Skeletal muscle tissue (tissue), 4 donors: ENCODE measurements around the gene TOR4A. TPM values are rescaled to one million over a fixed set of nuclear protein-coding genes. Genes with fewer than 3 reads are reported as not detected.

Experiments
- H3K27ac ChIP-seq: one replicate; pipeline ENCODE4 v1.7.0; 2013; ENCODE audit warnings: mild to moderate bottlenecking, low read depth, low read length, inconsistent platforms
- H3K27me3 ChIP-seq, 3 donors: one replicate each; pipeline ENCODE4 v1.7.0; 2013; ENCODE audit warnings: low read length in 3 of 3; ENCODE audit not compliant: control insufficient read depth in 3 of 3, insufficient read depth in 3 of 3
- H3K36me3 ChIP-seq, 3 donors: one replicate each; pipeline ENCODE4 v1.7.0; 2013; ENCODE audit warnings: low read length in 3 of 3; ENCODE audit not compliant: control insufficient read depth in 3 of 3, insufficient read depth in 3 of 3
- H3K4me1 ChIP-seq, 3 donors: one replicate each; pipeline ENCODE4 v1.7.0; 2013; ENCODE audit warnings: low read length in 3 of 3, mild to moderate bottlenecking in 3 of 3; ENCODE audit not compliant: control insufficient read depth in 3 of 3, insufficient read depth in 3 of 3
- H3K4me3 ChIP-seq, 3 donors: one replicate each; pipeline ENCODE4 v1.7.0; 2013; ENCODE audit warnings: low read length in 3 of 3
- H3K9ac ChIP-seq, 3 donors: one replicate each; pipeline ENCODE4 v1.7.0; 2013; ENCODE audit warnings: low read length in 3 of 3, mild to moderate bottlenecking in 3 of 3, moderate library complexity in 2 of 3, low read depth in 1 of 3
- H3K9me3 ChIP-seq, 3 donors: one replicate each; pipeline ENCODE4 v1.7.0; 2013; ENCODE audit warnings: low read length in 3 of 3; ENCODE audit not compliant: control insufficient read depth in 3 of 3
- total RNA-seq: library from RNA; depleted of rRNA; stranded (reverse); fragments of >200 nt; gene quantifications from one replicate; pipeline ENCODE4 v1.2.3, GENCODE V29; 2014
- donor health status: Osteomylitis.

Gene TOR4A
- total RNA-seq, 1 donor from 2014 or later, result 2.1 TPM

DNA sequence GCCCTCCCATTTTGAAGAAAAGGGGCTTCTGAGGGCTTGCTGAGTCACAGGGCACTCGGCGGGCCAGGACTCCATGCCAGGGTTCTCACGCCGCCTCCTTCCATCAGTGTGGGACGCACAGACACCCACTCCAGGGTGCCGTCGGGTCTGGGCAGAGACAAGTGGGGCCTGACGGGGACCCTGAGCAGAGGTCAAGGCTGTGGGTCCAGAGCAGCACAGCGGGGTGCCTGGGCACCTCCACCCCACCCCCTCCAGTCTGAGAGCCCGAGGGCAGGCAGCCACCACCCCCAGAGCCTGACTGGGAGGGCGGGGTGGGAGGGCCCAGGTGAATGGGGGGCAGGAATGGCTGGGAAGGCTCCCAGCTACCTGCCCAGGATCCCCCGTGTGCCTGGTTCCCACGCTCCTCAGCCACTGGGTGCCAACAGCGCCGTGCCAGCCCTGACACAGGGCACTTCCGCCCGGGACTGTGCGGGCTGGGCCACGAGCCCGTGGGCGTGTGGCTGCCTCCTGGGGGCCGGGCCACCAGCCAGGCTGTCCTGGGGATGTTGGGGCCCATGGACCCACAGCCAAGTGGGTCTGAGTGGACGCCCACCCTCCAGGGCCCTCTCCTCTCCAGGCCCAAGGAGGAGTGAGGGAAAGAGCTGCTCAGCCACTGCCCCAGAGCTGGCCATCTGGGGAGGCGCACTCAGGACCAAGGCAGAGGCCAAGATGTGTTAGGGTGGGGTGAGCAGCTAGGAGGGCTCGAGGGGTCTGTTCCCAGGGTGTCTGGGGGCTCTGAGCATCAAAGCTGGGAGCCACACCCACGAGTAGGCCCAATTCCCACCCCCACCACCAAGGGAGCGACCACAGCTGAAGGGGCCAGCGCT lies 34.7 kb downstream of the TOR4A start:
- Histone ChIP-seq H3K36me3 (no peaks in the 10 kb centered on the region), H3K4me1 (peaks cover 10 to 13% (median 12%) of the 10 kb centered on the region in 3 donors), H3K4me3 (no peak overlapping the region), H3K9me3 (no peaks in the 10 kb centered on the region), H3K9ac (no peak overlapping the region), H3K27ac (no peak overlapping the region), H3K27me3 (peaks cover 19 to 48% (median 28%) of the 10 kb centered on the region in 3 donors)

DNA sequence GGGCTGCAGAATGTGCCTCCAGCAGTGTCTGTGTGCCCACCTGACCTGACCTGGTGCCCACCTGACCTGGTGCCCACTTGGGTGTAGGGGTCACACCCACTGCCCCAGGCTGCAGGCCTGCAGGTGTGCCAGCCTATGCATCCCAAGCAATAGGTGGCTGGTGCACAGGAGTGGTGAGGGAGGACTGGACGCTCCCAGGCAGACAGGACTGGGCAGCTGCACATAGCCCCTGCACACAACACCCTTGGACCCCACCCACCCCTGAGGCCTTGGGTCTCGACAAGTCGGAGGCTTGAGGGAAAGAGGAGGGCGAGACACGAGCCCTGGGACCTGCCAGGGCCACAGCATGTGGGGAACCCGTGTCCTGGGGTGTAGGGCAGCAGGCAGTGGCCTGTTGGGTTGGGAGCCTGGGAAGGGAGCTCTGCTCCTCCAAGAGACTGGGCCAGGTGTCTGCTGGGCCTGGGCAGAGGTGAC lies 35.4 kb downstream of the TOR4A start:
- Histone ChIP-seq H3K4me3 (no peak overlapping the region), H3K36me3 (no peaks in the 10 kb centered on the region), H3K27ac (no peak overlapping the region), H3K27me3 (peaks cover 20 to 50% (median 29%) of the 10 kb centered on the region in 3 donors), H3K4me1 (peaks cover 8 to 12% (median 11%) of the 10 kb centered on the region in 3 donors), H3K9ac (no peak overlapping the region), H3K9me3 (no peaks in the 10 kb centered on the region)

DNA sequence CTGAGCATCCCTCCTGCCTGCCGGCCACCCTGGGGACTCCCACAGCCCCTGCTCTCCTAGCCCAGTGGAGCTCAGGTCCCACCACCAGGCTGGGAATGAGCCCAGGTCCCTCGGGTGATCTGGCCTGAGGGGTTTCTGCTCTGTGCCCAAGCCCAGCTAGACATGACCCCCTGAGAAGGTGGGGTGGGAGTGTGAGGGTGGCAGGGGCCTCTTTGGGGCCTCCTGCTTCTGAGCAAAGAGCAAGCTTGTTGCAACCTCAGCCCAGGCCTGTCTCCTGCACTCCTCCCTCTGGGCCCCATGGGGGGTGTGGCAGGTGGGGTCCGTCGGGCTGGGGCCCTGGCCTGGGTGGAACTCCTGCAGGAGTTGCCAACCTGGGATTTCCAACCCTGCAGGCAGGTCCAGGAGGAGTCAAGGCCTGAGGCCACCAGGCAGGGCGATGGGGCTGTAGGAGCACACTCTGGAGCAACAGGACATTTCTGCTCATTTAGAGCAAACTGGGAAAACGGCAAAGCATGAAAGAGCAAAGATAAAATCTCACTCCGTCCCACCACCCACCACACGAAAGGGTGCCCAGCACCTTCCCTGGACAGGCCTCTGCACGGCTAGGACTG lies 35.9 kb downstream of the TOR4A start:
- no peak overlapping the region for H3K9ac ChIP-seq
- no peaks in the 10 kb centered on the region for H3K36me3 ChIP-seq
- H3K27me3 ChIP-seq, result peaks cover 20 to 46% (median 27%) of the 10 kb centered on the region in 3 donors
- peaks cover 8 to 12% (median 11%) of the 10 kb centered on the region in 3 donors for H3K4me1 ChIP-seq
- no peaks in the 10 kb centered on the region for H3K9me3 ChIP-seq
- no peak overlapping the region for H3K27ac ChIP-seq
- H3K4me3 ChIP-seq, result no peak overlapping the region

DNA sequence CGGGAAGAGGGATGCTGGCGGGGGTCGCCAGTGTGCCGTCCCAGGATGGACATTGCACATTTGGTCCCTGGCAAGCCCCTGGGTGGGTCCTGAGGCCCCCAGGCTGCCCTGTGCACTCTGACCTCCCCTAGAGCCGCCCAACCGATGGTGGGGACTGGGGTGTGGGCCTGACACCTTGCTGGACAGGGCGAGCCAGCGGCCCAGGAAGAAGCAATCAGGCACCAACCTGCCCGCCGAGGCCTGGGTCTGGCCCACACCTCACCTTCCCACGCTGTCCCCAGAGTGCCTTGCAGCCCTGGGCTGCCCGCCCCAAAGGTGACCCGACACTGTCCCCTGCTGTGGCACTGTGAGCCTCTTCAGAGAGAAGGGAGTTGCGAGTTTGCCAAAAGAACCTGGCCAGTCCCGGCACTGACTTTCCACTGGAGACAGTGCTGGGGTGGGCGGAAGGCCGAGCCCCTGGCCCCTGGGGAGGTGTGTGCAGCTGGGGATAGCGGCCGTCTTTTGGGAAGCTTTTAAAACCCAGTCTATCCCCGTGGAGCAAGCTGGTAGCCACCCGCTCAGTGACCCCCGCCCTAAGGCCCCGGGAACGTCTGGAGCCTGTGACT lies 36.5 kb downstream of the TOR4A start:
- Histone ChIP-seq H3K4me1 (peaks cover 14 to 16% (median 15%) of the 10 kb centered on the region in 3 donors), H3K9me3 (no peaks in the 10 kb centered on the region), H3K9ac (no peak overlapping the region), H3K36me3 (no peaks in the 10 kb centered on the region), H3K27ac (no peak overlapping the region), H3K27me3 (peaks cover 18 to 45% (median 27%) of the 10 kb centered on the region in 3 donors), H3K4me3 (no peak overlapping the region)

DNA sequence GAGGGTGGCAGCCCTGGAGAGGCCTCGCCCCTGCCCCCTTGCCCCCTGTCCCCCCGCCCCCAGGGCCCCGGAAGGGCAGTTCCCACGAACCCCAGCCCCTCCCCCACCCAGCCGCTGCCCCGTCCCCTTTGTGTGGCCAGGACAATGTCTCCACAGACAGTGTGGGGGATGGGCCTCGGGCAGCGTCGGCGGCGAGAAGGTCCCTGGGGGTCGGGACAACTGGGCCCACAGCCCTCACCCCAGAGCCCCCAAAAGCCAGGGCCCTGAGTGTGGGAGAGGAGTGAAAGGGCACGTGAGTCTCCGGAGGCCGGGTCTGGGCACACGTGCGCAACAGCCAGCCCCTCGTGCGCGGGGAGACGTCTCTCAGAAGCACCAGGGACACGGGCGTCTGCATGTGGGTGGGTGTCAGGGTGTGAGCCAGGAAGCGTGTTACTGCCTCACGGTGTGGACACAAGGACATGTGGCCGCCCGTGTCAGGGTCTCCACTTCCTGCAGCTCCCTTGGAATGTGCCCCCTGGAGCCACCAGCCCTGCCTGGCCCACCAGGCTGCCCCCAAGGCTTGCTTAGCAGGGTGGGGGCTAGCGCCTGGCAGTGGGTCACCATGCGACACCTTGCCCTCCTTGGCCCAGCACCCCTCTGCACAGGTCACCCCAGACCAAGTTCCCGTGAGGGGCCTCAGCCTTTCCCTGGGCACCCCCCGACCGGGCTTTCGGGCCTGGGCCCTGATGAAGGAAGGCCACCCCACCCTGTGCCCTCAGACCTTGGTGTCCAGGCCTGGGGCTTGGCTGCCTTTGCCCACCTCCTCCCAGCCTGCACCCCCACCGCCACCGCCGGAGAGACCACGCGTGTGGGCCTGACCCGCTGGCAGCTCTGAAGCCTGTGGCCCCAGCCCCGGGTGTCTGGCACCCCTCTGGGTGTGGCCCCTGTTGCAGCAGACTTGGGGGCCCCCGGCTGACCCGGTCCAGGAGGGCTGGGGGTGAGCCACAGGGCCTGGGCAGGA lies 37.3 kb downstream of the TOR4A start:
- Histone ChIP-seq H3K27me3 (peaks cover 16 to 41% (median 27%) of the 10 kb centered on the region in 3 donors), H3K36me3 (no peaks in the 10 kb centered on the region), H3K27ac (no peak overlapping the region), H3K9ac (no peak overlapping the region), H3K4me1 (peaks cover 22 to 24% (median 23%) of the 10 kb centered on the region in 3 donors), H3K4me3 (no peak overlapping the region), H3K9me3 (no peaks in the 10 kb centered on the region)

DNA sequence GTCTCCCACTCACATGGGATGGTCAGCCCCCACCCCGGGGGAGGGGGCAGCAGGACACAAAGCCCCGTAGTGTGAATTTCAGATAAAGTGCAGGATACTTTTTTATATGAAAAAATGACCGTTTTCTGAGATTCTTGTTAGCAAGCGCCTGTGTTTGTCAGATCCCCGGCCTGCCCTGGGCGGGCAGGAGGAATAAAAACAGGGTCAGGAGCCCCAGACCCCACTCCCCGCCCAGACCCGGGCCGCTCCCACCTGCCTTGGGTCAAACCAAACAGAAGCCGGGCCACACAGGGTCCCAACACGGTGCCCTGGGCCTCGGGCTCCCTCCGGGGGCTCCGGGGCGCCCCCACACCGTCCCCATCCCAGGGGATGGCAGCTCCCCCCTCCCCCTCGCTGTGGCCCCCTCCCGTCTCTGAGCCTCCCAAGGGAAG lies 38.1 kb downstream of the TOR4A start:
- Histone ChIP-seq H3K4me1 (peaks cover 24 to 28% (median 25%) of the 10 kb centered on the region in 3 donors), H3K27ac (no peak overlapping the region), H3K4me3 (no peak overlapping the region)

DNA sequence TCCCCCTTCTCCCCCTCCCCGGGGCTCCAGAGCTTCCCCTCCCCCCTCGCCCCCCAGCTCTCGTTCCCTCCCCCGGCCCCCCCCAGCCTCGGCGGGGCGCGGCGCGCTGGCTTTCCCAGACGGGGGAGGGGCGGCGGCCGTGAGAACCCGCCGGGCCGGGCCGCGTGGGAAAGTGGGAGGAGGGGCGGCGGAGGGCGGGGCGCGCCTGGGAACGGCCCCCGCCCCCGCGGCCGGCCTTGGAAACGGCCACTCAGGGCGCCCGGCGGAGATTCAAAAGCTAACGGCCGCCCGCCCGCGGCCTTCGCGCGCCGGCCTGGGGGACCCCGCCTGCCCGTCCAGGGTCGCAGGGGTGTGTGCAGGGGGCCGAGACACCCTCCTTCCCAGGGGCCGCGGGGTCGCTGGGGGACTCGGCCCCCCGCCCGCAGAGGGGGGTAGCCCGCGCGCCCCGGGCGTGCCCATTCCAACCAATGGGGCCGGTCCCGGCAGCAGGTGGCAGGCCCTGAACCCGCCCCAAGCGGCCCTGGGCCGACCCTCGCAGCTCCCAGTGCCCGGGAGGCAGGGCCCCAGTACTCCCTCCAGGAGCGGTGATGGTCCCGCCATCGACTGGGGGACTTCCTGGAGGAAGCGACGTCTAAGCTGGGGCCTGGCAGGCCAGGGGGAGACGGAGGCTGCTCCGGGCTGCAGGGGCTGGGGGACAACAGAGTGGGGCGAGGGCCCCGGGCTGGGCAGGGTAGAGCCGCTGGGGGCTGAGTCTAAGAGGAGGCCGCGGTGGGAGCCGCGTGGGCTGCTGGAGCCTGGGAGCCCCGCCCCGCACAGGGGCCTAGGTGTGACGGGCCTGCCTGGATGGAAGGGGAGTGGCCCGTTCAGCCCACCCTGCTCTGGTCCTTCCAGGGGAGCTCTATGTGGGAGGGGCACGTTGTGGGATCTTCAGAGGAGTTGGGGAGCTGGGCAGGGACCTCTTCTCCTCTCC lies 38.8 kb downstream of the TOR4A start:
- H3K27ac ChIP-seq, result no peak overlapping the region
- no peak overlapping the region for H3K9ac ChIP-seq
- no peak overlapping the region for H3K4me3 ChIP-seq
- peaks cover 16 to 36% (median 22%) of the 10 kb centered on the region in 3 donors for H3K27me3 ChIP-seq
- peaks cover 17 to 31% (median 28%) of the 10 kb centered on the region in 3 donors for H3K4me1 ChIP-seq
- no peaks in the 10 kb centered on the region for H3K9me3 ChIP-seq
- no peaks in the 10 kb centered on the region for H3K36me3 ChIP-seq

More for the DNA sequence above, 38.1 kb downstream of the TOR4A start:
- no peak overlapping the region for H3K9ac ChIP-seq
- no peaks in the 10 kb centered on the region for H3K9me3 ChIP-seq
- H3K36me3 ChIP-seq, result no peaks in the 10 kb centered on the region
- H3K27me3 ChIP-seq, result peaks cover 16 to 41% (median 27%) of the 10 kb centered on the region in 3 donors

DNA sequence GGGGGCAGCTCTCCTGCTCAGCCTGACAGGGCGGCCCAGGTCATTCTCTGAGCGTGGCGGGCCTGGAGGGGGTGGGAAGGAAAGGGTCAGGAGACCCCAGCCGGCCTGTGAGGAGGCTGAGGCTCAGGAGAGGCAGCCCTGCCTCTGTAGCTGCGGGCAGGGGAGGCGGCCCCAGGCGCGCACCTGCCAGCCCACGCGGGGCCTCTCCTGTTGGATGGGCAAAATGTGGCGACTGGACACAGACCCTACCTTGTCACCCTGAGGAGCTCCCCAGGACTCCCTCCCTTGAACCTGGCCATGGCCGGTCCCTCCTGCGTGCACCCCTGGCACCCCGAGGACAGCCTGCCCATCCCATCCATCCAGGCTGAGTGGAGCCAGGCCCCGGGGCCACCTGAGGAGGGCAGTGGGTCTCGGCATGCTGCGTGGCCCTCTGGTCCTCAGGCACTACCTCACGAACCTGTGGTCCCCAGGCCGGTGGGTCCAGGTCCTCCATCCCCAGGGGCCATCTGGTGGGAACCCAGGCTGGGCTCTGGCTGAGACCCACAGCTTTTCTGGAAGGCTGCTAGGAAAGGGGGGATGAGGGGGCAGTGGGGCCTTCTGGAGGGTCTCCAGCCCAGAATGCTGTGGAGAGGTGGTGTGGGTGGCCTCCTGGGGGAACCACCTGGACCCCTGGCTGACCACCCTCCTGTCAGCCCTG lies 39.6 kb downstream of the TOR4A start:
- no peak overlapping the region for H3K27ac ChIP-seq
- H3K9me3 ChIP-seq, result no peaks in the 10 kb centered on the region
- H3K4me1 ChIP-seq, result peaks cover 16 to 31% (median 28%) of the 10 kb centered on the region in 3 donors
- H3K36me3 ChIP-seq, result no peaks in the 10 kb centered on the region
- H3K9ac ChIP-seq, result peak overlapping the region in 1 of 3 donors; percentile 25
- no peak overlapping the region for H3K4me3 ChIP-seq
- peaks cover 16 to 31% (median 20%) of the 10 kb centered on the region in 3 donors for H3K27me3 ChIP-seq
